SK-N-DZ (cell line): ENCODE results near the gene DSG3.
"Not testable (repeated sequence)": the region's sequence is repeated elsewhere in the genome, so short reads cannot be mapped to it uniquely, and the experiment has no call there.

ENCODE experiments used
- DNase-seq: peaks from one replicate; pipeline ENCODE4 v3.0.0-alpha.2; 2015; ENCODE audit warnings: low spot score

DSG3 gene

DNA sequence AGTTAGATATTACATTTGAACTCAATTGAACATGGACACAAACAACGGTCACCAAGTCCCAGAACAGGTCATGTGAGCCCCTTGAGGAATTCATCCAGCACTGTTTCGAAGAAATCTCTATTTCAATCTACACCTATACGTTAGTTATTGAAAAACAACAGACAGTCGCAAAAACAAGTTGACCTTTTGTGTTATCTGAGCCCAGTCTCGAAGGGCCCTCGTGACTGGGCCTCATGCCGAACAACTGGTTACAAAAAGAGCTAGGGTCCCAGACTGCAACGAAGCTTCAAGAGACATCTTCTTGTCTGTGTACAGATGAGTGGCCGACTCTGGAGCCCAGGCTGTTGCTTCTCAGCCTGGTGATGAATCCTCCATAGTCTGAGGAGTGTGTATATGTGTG is 45.1 kb downstream of the DSG3 start:
- no peak for DNase-seq

DNA sequence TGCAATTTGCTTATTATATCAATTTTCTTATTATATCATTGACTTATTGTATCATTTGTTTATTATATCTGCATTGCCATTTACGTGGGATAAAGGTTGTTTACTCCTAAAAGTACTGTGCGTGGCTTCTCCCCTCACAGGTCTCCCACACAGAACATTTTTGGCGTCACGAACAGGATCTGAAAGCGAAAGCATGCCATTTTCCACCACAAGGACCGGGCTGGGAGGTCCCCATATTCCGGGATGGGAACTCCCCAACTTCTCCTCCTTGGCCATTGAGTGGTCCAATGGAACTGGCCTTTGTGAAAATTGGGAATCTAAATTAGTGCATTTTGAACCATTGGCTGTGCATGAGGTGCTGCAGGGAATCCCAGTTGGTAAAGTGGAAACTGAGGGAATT is 45.6 kb downstream of the DSG3 start:
- DNase-seq = no peak

DNA sequence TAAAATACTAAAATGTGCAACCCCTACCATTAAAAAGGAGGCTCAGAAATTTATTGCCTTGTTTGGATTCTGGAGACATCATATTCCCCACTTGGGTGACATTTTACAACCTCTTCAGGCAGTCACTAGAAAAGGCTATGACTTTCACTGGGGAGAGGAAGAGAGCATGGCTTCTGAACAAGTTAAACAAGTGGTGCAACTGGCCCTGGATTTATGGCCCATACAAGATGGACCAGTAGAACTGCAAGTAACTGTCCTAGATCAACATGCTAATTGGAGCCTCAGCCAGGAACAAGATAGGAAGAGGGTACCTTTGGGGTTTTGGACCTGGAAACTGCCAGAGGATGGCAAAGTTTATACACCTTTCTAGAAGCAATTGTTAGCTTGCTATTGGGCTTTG is 46.4 kb downstream of the DSG3 start:
- no peak for DNase-seq

DNA sequence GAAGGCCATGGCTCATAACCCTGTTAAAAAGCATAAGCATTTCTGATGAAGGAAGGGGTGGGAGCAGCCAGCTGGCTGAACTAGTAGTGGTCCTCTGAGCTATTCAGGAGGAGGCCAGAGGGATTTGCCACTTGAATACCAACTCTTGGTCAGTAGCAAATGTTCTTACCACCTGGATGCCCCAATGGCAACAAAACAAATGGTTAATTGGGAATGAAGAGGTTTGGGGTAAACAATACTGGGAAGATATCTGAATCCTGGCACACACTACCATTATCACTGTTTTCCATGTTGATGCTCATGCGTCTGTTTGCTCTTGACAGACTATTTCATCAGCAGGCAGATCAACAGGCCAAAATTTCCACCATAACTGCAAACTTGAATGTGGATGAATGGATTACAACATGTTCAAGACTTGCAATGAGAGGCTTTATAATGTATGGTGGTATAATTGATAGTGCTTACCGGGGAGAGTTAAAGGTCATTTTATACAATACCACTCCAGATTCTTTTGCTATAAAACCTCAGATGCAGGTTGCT is 47.2 kb downstream of the DSG3 start:
- not testable (repeated sequence) for DNase-seq

DNA sequence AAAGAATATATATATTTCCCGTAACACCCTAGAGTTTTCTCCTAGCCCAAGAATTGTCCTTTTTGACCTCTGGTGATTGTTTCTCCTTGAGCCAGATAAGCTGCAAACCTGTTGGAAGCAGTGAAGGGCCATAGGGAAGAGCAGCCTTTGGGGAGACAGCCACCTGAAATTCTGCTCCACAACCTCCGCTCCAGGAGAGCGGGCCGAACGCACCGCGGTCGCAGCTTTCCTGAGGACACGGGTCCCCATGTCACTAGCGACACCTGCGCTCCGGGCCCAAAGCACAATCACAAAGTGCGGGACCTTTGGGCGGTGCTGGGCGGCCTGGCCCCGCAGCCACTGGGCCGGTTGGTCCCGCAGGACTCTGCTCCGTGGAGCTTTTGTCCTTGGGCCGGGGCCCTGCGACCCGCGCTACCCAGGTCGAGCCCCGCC is 49.9 kb downstream of the DSG3 start:
- DNase-seq = no peak

DNA sequence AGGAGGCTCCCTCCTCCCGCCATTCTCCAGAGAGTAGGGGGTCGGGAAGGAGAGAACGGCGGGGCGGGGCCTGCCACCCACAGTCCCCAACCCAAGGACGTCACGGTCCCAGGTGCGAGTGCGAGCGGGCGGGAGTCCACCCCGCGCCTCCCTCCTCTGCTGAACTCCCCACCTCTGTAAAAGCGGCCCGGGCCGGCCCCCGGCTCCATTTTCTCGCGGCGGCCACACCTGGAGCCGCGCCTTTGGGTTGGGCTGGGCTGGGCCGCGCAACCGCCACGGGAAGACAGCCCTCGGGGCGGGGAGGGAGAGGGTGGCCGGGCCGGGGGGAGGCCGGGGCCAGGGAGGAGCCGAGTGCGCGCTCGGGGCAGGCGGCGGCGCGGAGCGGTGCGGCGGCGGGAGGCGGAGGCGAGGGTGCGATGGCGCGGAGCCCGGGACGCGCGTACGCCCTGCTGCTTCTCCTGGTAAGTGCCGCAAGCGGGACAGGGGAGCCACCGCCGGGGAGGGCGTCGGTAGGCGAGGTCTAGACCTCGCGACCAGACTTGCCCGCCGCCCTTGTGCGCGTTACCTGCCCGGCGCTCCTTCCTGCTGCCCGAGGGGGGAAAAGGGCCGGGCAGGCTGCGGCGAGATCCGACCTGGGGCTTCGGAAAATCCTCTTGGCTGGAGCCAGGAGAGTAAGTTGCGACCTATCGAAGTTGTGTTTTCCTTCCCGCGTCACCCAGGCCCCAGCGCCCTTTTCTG is 50.5 kb downstream of the DSG3 start, which contains the start of gene DSG2:
DSG2 (plus strand) TSS at position 342 of the 738 bp plus-strand sequence; CDS start at position 417, 75 bp downstream.
- DNase-seq = peak; percentile 10

DNA sequence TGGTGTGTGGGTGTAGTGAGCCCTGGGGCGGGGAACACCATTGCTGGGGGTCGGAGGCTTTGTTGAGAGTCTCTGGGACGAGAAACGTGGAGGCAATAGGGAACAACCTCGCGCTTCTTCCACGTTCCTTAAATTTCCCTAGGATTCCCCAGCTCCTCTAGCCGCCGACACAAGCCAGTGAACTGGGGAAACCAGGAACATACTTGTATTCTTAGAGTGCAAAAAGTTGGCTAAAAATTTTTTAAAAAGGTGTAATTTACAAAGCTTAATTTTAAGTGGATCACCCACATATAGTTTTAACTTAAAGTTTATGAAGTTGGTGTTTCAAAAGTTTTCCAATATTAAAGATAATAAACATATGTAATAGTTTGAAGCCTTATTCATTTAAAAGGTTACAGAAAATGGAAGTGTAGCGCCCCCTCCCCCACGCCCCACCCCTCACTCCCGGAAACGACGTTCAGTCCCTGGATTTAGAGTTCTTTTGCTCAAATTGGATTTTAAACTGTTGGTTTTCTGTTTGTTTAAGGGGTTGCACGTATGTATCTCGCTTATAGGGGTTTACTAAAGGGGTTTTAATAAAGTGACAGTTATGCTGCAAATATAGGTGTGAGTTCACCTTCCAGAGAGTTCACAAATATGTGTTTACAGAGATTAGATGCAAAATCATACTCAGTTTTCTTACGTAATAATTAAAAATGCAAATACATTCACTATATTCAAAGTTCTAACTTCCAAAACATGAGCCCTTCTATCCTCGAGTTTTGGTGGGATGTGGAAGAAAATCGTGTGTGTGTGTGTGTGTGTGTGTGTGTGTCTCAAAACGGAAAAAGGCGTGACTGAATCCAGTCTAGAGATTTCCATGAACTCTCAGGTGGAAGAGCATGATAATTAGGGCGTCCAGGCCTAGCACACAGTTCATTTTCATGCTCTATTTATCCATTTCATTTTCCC is 51.3 kb downstream of the DSG3 start:
- DNase-seq = no peak

DNA sequence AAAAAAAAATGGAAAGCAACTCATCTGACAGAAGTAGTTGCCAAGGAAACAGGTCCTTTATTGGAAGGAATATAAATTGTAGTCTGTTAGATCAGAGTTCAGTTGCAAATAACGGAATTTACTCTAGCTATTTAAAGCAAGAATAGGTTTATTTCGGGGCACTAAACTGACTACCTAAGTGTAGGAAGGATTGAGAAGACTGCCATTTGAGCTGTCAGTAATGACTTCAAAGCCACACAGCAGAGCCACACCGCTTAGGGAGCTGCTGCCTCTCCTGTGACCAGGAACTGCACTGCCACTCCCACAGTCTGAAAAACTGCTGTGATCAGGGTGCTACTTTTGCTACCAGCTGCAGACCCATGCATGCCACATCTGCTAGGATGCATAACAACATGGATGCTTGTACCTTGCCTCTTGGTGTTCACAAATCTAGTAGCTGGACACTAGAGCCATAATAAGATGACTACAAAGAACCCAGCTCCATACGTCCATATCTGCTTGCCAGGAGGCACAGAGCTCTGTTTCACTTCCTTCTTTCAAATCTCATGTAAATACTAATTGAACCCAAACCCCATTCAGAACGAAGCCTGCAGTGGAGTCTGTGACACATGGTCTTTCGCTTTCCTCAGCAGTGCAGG is 52.6 kb downstream of the DSG3 start:
- no peak for DNase-seq

DNA sequence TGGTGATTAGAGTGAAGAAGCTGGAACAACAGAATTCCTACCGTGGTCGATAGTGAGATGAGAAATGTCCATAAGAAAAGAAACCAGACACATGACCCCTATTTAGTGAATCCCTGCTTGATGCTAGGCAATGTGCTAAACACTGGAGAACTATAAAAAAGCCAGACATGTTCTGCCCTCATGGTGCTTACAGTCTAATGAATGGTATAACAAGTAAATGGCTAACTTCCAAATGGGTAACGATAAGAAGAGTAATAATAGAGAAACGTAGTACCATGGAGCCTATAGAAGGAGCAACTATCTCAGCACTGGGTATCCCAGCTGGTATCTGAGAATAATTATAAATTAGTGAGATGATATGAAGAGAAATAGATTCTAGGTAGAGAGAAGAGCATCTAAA is 55.5 kb downstream of the DSG3 start:
- DNase-seq = no peak

DNA sequence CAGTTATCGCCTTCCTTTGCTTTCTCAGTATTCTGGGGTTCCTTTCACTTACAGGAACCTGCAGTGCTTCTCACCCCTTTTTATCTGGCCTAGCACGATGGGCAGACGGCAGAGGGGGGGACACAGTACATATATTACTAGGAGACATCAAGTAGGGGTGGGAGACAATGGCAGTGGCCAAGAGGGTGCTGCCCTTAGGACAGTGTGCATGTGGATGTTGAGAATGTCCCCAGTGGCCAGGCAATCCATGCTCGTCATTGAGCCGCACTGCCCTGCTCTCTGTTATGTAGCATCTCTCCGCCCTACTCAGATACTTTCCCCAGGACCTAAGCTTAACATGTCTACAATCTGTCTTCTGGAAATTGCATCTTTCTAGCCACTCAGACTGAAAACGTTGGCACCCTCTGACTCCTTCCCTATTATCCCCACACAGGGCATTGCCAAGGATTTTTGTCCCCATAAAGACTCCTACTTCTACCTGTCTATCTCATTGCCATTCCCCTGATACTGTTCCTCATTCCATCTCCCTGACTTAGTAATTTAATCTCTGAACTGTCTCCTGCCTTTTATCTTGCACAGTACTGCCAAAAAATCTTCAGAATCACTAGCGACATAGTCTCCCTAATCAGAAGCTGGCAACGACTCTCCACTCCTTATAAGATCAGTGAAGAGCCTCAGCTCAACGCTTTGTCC is 57.1 kb downstream of the DSG3 start:
- no peak for DNase-seq

DNA sequence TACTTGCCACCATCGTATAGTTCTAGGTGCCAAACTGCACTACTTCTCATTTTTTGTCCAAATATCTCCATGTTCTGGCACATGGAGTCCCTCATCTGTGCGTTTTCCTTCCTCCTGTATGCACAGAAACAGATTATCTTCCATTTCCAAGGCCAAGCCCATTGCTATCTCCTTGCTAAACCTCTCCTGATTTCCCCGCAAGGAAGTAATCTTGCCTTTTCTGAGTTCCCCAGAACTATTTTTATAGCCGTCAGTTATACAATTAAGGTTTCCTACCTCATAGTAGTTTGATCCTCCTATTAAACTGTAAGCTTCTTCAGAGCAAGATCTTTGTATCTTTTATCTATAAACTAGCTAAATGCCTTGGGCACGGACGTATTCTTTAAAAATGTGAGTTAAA is 57.6 kb downstream of the DSG3 start:
- DNase-seq = no peak

DNA sequence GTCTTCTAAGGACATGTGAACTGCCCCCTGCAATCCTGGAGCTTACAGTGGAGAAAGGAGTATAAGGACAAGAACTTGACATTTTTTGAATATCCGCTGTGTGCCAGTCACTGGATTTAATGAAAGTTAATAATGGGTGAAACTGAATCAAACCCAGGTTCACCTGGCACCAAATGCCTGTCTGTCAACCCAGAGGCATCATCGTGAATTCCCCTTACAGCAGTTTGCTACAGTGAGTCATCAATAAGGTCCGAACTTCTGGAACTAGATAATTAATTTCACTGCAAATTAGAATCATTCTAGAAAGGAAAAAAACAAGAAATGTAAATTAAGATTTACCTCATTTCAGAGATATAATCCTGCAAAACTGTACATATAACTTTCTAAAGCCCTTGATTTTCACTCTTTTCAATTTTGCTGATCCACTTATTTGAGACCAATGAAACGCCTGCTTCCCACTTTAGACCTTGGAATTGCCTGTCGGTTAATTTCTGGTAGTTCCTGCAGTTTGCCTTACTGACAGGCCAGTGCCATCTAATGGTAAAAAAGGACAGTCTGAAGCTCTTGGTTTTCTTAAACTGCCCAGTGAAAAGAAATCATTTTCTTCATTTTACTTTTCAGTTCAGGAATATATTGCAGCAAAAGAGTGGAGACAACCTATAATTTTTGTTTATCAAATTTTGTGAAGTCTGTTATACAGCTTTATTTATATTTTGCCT is 58.6 kb downstream of the DSG3 start:
- DNase-seq = no peak

DNA sequence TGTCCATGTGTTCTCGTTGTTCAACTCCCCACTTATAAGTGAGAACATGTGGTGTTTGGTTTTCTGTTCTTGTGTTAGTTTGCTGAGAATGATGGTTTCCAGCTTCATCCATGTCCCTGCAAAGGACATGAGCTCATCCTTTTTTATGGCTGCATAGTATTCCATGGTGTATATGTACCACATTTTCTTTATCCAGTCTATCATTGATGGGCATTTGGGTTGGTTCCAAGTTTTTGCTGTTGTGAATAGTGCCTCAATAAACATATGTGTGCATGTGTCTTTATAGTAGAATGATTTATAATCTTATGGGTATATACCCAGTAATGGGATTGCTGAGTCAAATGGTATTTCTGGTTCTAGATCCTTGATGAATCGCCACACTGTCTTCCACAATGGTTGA is 59.6 kb downstream of the DSG3 start:
- DNase-seq = not testable (repeated sequence)

DNA sequence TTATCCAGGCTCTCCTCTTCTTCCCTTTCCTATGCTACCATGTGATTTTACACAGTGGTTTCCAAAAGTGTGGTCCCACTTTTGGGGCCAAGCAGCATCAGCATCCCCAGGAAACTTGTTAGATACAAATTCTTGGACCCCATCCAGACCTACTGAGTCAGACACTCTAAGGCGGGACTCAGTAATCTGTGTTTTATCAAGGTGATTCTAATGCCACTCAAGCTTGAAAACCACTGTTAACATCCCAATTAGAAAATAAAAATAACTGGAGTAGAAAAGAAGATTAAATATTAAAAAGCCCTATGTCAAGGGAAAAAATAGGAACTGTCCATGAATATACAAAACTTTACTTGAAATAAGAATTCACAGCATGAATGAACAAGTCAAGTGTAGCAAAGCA is 61.2 kb downstream of the DSG3 start:
- no peak for DNase-seq

DNA sequence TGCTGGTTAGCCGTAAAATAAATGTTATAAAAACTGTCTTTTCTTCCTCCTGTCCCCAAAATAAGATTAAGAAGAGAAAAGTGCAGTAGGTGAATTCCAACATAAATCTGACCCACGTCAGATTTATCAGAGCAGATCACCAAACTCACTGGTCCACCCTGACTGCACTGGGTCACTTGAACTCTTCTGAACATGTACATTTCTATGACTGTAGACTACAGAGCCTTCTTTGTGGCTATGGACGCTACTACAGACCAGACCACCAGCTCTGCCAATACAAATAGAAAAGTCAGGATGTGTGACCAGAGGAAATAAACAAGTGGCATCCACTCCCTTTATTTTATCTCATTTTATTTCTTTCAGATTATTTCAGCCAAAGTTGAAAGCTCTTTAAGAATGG is 62.0 kb downstream of the DSG3 start:
- no peak for DNase-seq

DNA sequence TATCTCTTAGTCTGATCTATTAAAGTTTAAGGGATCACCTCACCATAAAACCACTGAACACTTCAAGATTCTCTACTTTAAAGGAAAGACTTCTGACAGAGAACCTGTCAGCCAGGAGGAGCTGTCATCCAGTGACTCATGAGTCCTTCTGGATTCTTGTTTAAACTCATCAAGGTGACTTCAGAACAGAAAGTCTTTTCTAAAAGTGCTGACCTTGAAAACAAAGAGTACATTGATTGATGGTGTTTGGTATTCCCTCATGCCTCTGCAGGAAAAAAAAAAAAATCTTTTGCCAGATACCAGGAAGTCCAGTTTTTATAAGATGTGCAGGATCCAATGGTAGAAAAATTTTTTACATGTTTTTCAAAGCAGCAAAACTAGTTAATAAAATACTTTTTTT is 62.8 kb downstream of the DSG3 start:
- no peak for DNase-seq

DNA sequence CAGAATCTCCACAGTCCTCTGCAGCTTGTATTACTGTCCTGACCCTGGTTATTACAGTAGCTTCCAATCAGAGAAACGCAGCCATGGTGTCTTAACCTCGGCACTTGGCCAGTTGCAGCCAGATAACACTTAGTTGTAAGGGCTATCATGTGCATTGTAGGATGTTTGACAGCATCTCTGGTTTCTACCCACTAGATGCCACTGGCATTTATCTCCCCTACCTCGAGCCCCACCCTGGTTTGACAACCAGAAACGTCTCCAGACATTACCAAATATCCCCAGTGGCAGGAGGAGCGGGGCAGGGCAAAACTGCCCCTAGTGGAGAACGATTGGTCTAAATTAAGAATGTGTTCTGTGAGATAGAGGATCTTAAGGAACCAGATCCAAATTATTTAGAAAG is 63.6 kb downstream of the DSG3 start:
- DNase-seq = no peak

DNA sequence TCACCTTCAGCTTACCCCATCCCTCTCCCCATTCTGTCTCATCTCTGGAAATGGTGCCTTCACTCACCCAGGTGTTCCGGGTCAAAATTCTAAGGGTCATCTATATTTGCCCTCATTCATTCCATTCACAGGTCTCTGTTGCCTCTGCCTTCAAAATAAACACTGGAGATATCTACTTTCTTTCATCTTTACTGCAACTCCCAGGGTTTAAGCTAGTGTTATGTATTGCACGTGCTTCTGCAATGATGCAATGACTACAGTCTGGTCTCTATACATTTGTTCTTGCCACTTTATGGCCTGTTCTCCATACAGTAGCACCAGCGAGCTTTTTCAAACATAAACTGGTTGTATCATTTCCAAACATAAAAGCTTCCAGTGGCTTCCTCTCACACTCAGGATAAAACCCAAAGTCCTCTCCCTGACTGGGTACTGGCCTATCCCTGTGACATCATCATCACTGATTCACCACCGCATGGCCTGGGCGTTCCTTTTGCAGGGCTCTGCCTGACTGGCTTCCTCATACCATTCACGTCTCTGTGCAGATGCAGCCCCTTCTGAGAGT is 64.7 kb downstream of the DSG3 start:
- no peak for DNase-seq

DNA sequence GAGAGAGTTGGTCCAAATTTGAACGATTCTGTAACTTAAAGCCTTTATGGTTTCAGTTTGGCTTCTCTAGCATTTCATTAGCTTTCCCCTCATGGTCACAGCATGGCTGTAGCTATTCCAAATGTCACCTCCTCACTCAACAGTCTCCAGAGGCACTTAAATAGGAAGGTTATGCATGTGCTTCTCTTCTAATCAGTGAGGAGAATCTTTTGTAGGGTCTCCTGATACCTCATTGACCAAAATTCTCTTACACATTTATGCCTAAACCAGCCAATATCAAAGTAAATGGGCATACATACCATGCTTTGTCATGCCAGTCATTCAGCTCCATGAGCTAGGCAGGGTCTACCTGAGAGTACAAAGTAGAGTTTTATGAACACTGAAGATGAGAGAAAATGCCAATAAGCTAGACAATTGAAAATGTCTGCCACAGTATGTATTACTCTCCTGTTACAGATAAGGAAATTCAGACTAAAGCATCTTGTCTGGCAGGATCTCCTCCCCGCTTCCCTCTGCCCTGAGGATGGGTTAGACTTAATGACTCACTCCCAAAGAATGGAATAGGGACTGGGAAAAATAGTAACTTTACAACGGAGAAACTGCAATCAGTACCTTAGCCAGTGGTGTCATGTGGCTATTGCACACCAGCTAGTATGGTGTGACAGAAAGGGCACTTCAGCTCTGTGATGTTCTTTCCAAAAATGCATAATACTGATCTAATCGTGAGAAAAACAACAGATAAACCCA is 65.8 kb downstream of the DSG3 start:
- DNase-seq = no peak

DNA sequence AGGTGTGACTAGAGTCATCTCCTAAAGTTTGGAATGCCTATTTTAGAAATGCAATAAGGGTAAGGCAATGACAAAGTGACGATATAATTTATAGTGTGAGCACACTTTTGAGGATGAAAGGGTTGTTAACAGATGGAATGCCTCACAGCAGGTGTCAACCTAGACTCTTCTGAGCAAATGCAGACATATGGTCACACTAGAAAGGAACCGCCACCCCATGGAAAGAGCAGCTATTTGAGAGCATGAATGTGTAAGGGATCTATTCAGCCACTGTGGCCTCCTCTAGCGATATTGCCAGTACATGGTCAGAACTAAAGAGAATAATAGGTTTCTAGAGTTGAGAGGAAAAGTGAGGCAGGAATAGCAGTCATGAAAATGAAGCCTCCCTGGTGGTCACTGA is 68.9 kb downstream of the DSG3 start:
- DNase-seq = no peak
